CD4-positive, alpha-beta memory T cell (primary cell): ENCODE results near the gene ATP13A1. TPM values are rescaled to one million over a fixed set of nuclear protein-coding genes. Genes with fewer than 3 reads are reported as not detected.
"Not testable (repeated sequence)": the region's sequence is repeated elsewhere in the genome, so short reads cannot be mapped to it uniquely, and the experiment has no call there.

Experiments used
- CTCF ChIA-PET: fragments of 350-600 bp; sonication (Branson Sonifier 250); formaldehyde crosslinking; loops from one replicate; lab custom pipeline; 2021; ENCODE audit warnings: inconsistent platforms; ENCODE audit not compliant: partially characterized antibody; lab: Charles Lee
- POLR2A ChIA-PET: fragments of 350-600 bp; sonication (Branson Sonifier 250); formaldehyde crosslinking; loops from one replicate; lab custom pipeline; 2021; ENCODE audit not compliant: partially characterized antibody; lab: Charles Lee
- DNase-seq, 5 donors: peaks; one replicate each; pipeline versions ENCODE4 v3.0.0 to v3.0.0-alpha.2; 2020 to 2022; ENCODE audit warnings: mixed read lengths in 1 of 5
- H3K27ac ChIP-seq: one replicate; pipeline ENCODE4 v1.7.0; 2013; ENCODE audit warnings: low read depth, low read length
- H3K27me3 ChIP-seq: 2 replicates; pipeline ENCODE4 v1.7.0; 2013; ENCODE audit warnings: mild to moderate bottlenecking, low read length, moderate library complexity; ENCODE audit not compliant: insufficient read depth
- H3K36me3 ChIP-seq: 2 replicates; pipeline ENCODE4 v1.7.0; 2013; ENCODE audit warnings: mild to moderate bottlenecking, low read length, moderate library complexity; ENCODE audit not compliant: insufficient read depth
- H3K4me1 ChIP-seq: 2 replicates; pipeline ENCODE4 v1.7.0; 2013; ENCODE audit warnings: mild to moderate bottlenecking, low read length, moderate library complexity; ENCODE audit not compliant: insufficient read depth
- H3K4me3 ChIP-seq, 2 donors: one replicate each; pipeline ENCODE4 v1.7.0; 2013; ENCODE audit warnings: low read length in 2 of 2, mild to moderate bottlenecking in 1 of 2
- H3K9me3 ChIP-seq, 2 donors: one replicate each; pipeline ENCODE4 v1.7.0; 2013; ENCODE audit warnings: low read length in 2 of 2, control low read depth in 1 of 2; ENCODE audit not compliant: control insufficient read depth in 1 of 2
- H3K27ac Mint-ChIP-seq, 7 donors: one replicate each; pipeline ENCODE4 v1.8.0; 2020 to 2021; ENCODE audit warnings: mixed read lengths in 7 of 7, mild to moderate bottlenecking in 6 of 7, inconsistent platforms in 3 of 7, moderate library complexity in 3 of 7
- H3K27me3 Mint-ChIP-seq, 2 donors: one replicate each; pipeline ENCODE4 v1.8.0; 2020 to 2021; ENCODE audit warnings: mixed read lengths in 2 of 2
- H3K36me3 Mint-ChIP-seq, 2 donors: one replicate each; pipeline ENCODE4 v1.8.0; 2020 to 2021; ENCODE audit warnings: mixed read lengths in 2 of 2, inconsistent platforms in 1 of 2, mild to moderate bottlenecking in 1 of 2
- H3K4me1 Mint-ChIP-seq, 4 donors: one replicate each; pipeline ENCODE4 v1.8.0; 2020 to 2021; ENCODE audit warnings: mixed read lengths in 4 of 4, mild to moderate bottlenecking in 1 of 4
- H3K4me3 Mint-ChIP-seq, 8 donors: one replicate each; pipeline ENCODE4 v1.8.0; 2020 to 2021; ENCODE audit warnings: mixed read lengths in 8 of 8, mild to moderate bottlenecking in 7 of 8, moderate library complexity in 6 of 8, inconsistent platforms in 3 of 8
- H3K9me3 Mint-ChIP-seq, 8 donors: one replicate each; pipeline ENCODE4 v1.8.0; 2020 to 2021; ENCODE audit warnings: mixed read lengths in 8 of 8, mild to moderate bottlenecking in 5 of 8, inconsistent platforms in 3 of 8, moderate library complexity in 1 of 8
- intact Hi-C: fragments of 100-400 bp; cut with micrococcal nuclease; formaldehyde crosslinking; loops from one replicate; pipeline ENCODE4 v1.15.1; 2023
- polyA plus RNA-seq, 2 donors: library from polyadenylated mRNA; unstranded; fragments of 300-500 nt; fragmentation: Illumina TruSeq; gene quantifications; one replicate each; pipeline ENCODE4 v1.2.3, GENCODE V29; 2021
- total RNA-seq, 2 experiments: library from RNA; stranded (reverse); gene quantifications; one replicate each; pipeline ENCODE4 v1.2.3, GENCODE V29; 2021

ATP13A1 gene
- total and polyA plus RNA-seq, 4 experiments from 2014 or later, result 21.3 to 139 (median 95.9) TPM

GRCh38 chr19:19613506-19613905 is 50.0 kb downstream of the ATP13A1 start:
- intact Hi-C loops, result no loop called here
- Mint-ChIP-seq H3K27me3 (no peaks in the 10 kb centered on the region), H3K36me3 (peaks cover 19 to 24% of the 10 kb centered on the region in 2 donors), H3K4me3 (peak overlapping the region in 4 of 8 donors; percentile 15 to 29 (median 19)), H3K27ac (peak overlapping the region in 4 of 7 donors; percentile 4 to 37 (median 16)), H3K9me3 (no peaks in the 10 kb centered on the region), H3K4me1 (peaks cover 40 to 68% (median 56%) of the 10 kb centered on the region in 4 donors)
- H3K9me3 ChIP-seq, result no peaks in the 10 kb centered on the region
- H3K27ac ChIP-seq, result no peak overlapping the region
- CTCF ChIA-PET, result interaction anchor here (0.6 to 1.8 kb wide), 8 partner anchors 9 to 62 kb away, joined by 3 to 5 read pairs (median 4); no protein-coding TSS in a partner anchor
- no peak overlapping the region for H3K4me3 ChIP-seq
- POLR2A ChIA-PET, result interaction anchor here (1.3 to 1.6 kb wide), 2 partner anchors 14 to 22 kb away, joined by 4 to 6 read pairs; no protein-coding TSS in a partner anchor
- H3K27me3 ChIP-seq, result no peaks in the 10 kb centered on the region
- H3K4me1 ChIP-seq, result peaks cover 52% of the 10 kb centered on the region
- peaks cover 4% of the 10 kb centered on the region for H3K36me3 ChIP-seq
- no peak for DNase-seq

- H3K27ac Mint-ChIP-seq, result peak overlapping the region in 5 of 7 donors; percentile 38 to 83 (median 61)
Observed at GRCh38 chr19:19610376-19611202, 52.9 kb downstream of the ATP13A1 start.

GRCh38 chr19:19606686-19607085 is 56.8 kb downstream of the ATP13A1 start:
- CTCF ChIA-PET, result interaction anchor here (1.0 to 3.1 kb wide), 7 partner anchors 14 to 55 kb away, joined by 3 to 22 read pairs (median 8); partner anchors contain the start of gene GMIP
- H3K4me1 Mint-ChIP-seq, result peaks cover 41 to 66% (median 53%) of the 10 kb centered on the region in 4 donors
- intact Hi-C loops, result loop anchor here (1.0 to 2.0 kb wide), 2 partner anchors 8 to 16 kb away; no protein-coding TSS in a partner anchor
- not testable (repeated sequence) for H3K27me3 ChIP-seq, H3K27me3 Mint-ChIP-seq, H3K36me3 ChIP-seq, H3K9me3 Mint-ChIP-seq, H3K9me3 ChIP-seq, H3K4me3 ChIP-seq
- peak overlapping the region; percentile 95 to 99 (median 97) for H3K27ac Mint-ChIP-seq
- POLR2A ChIA-PET, result interaction anchor here (0.5 to 6.0 kb wide), 18 partner anchors 8 to 262 kb away, joined by 3 to 56 read pairs (median 5); partner anchors contain the start of genes LPAR2, PBX4, ZNF101 and ZNF506
- peaks cover 15 to 22% of the 10 kb centered on the region in 2 donors for H3K36me3 Mint-ChIP-seq
- DNase-seq, result peak in 1 of 5 donors; percentile 43
- H3K4me3 Mint-ChIP-seq, result peak overlapping the region in 7 of 8 donors; percentile 55 to 90 (median 76)
- peaks cover 50% of the 10 kb centered on the region for H3K4me1 ChIP-seq
- H3K27ac ChIP-seq, result peak overlapping the region; percentile 69

More at GRCh38 chr19:19610376-19611202, 52.9 kb downstream of the ATP13A1 start:
- Histone ChIP-seq H3K4me1 (peaks cover 50% of the 10 kb centered on the region), H3K4me3 (no peak overlapping the region), H3K27me3 (no peaks in the 10 kb centered on the region), H3K27ac (no peak overlapping the region), H3K9me3 (no peaks in the 10 kb centered on the region), H3K36me3 (peaks cover 5% of the 10 kb centered on the region)
- ChIA-PET POLR2A (interaction anchor here (1.0 to 6.0 kb wide), 6 partner anchors 8 to 56 kb away, joined by 3 to 56 read pairs (median 4); partner anchors contain the start of gene PBX4), CTCF (no interaction called here)
- Mint-ChIP-seq H3K36me3 (peaks cover 25 to 27% of the 10 kb centered on the region in 2 donors), H3K4me3 (peak overlapping the region in 3 of 8 donors; percentile 6 to 41 (median 31)), H3K27me3 (no peaks in the 10 kb centered on the region), H3K4me1 (peaks cover 33 to 66% (median 51%) of the 10 kb centered on the region in 4 donors), H3K9me3 (no peaks in the 10 kb centered on the region)
- no peak for DNase-seq
- intact Hi-C loops, result no loop called here

- H3K4me1 ChIP-seq, result peaks cover 57% of the 10 kb centered on the region
Observed at GRCh38 chr19:19606021-19606420, 57.5 kb downstream of the ATP13A1 start.

GRCh38 chr19:19602713-19603324 is 60.7 kb downstream of the ATP13A1 start:
- H3K4me1 Mint-ChIP-seq, result peaks cover 46 to 76% (median 60%) of the 10 kb centered on the region in 4 donors
- peak in 1 of 5 donors; percentile 35 for DNase-seq
- intact Hi-C loops, result loop anchor here (1.0 kb wide), 1 partner anchor 15 kb away; the partner anchor contains the start of gene PBX4
- peaks cover 9 to 19% of the 10 kb centered on the region in 2 donors for H3K36me3 Mint-ChIP-seq
- Histone ChIP-seq H3K4me3 (no peak overlapping the region), H3K27me3 (no peaks in the 10 kb centered on the region), H3K36me3 (no peaks in the 10 kb centered on the region), H3K9me3 (no peaks in the 10 kb centered on the region), H3K27ac (peak overlapping the region; percentile 73), H3K4me1 (peaks cover 88% of the 10 kb centered on the region)
- no peaks in the 10 kb centered on the region for H3K27me3 Mint-ChIP-seq
- peak overlapping the region in 7 of 8 donors; percentile 47 to 76 (median 68) for H3K4me3 Mint-ChIP-seq
- POLR2A ChIA-PET, result interaction anchor here (0.8 to 7.4 kb wide), 15 partner anchors 10 to 173 kb away, joined by 3 to 75 read pairs (median 4); partner anchors contain the start of genes ATP13A1, LPAR2, PBX4 and ZNF101
- CTCF ChIA-PET, result interaction anchor here (0.7 to 3.0 kb wide), 6 partner anchors 12 to 70 kb away, joined by 3 to 13 read pairs (median 4); partner anchors contain the start of gene PBX4
- H3K27ac Mint-ChIP-seq, result peak overlapping the region; percentile 93 to 98 (median 94)
- peaks cover 0 to 1% (median 0%) of the 10 kb centered on the region in 8 donors for H3K9me3 Mint-ChIP-seq

More at GRCh38 chr19:19606021-19606420, 57.5 kb downstream of the ATP13A1 start:
- H3K9me3 ChIP-seq, result no peaks in the 10 kb centered on the region
- H3K4me1 Mint-ChIP-seq, result peaks cover 46 to 69% (median 58%) of the 10 kb centered on the region in 4 donors
- H3K36me3 Mint-ChIP-seq, result peaks cover 17 to 22% of the 10 kb centered on the region in 2 donors
- H3K4me3 Mint-ChIP-seq, result peak overlapping the region; percentile 22 to 90 (median 74)
- H3K4me3 ChIP-seq, result no peak overlapping the region
- DNase-seq, result peak; percentile 61 to 91 (median 73)
- no peaks in the 10 kb centered on the region for H3K27me3 ChIP-seq
- POLR2A ChIA-PET, result interaction anchor here (0.9 to 6.0 kb wide), 19 partner anchors 9 to 263 kb away, joined by 3 to 56 read pairs (median 5); partner anchors contain the start of genes ATP13A1, LPAR2, PBX4 and ZNF101
- H3K27me3 Mint-ChIP-seq, result no peaks in the 10 kb centered on the region
- H3K9me3 Mint-ChIP-seq, result peaks cover 0 to 1% (median 0%) of the 10 kb centered on the region in 8 donors
- peak overlapping the region; percentile 95 to 99 (median 97) for H3K27ac Mint-ChIP-seq
- CTCF ChIA-PET, result interaction anchor here (0.6 to 3.1 kb wide), 10 partner anchors 14 to 75 kb away, joined by 3 to 22 read pairs (median 4); no protein-coding TSS in a partner anchor
- peaks cover 5% of the 10 kb centered on the region for H3K36me3 ChIP-seq
- intact Hi-C loops, result loop anchor here (1.0 to 2.0 kb wide), 2 partner anchors 8 to 15 kb away; no protein-coding TSS in a partner anchor
- peak overlapping the region; percentile 69 for H3K27ac ChIP-seq

- Mint-ChIP-seq H3K9me3 (peaks cover 0 to 1% (median 0%) of the 10 kb centered on the region in 8 donors), H3K27ac (peak overlapping the region; percentile 93 to 98 (median 94)), H3K4me1 (peaks cover 52 to 78% (median 65%) of the 10 kb centered on the region in 4 donors), H3K36me3 (peaks cover 10 to 24% of the 10 kb centered on the region in 2 donors), H3K27me3 (no peaks in the 10 kb centered on the region), H3K4me3 (peak overlapping the region; percentile 47 to 77 (median 68))
- H3K4me3 ChIP-seq, result peak overlapping the region in 1 of 2 donors; percentile 26
- H3K9me3 ChIP-seq, result no peaks in the 10 kb centered on the region
- no peaks in the 10 kb centered on the region for H3K36me3 ChIP-seq
- peak overlapping the region; percentile 73 for H3K27ac ChIP-seq
- intact Hi-C loops, result loop anchor here (1.0 kb wide), 1 partner anchor 16 kb away; the partner anchor contains the start of gene PBX4
- peak; percentile 65 to 84 (median 70) for DNase-seq
- POLR2A ChIA-PET, result interaction anchor here (0.8 to 7.4 kb wide), 16 partner anchors 8 to 174 kb away, joined by 3 to 75 read pairs (median 4); partner anchors contain the start of genes ATP13A1, GMIP, LPAR2 and PBX4
- CTCF ChIA-PET, result interaction anchor here (0.7 to 3.0 kb wide), 7 partner anchors 11 to 70 kb away, joined by 3 to 13 read pairs (median 4); partner anchors contain the start of gene PBX4
- no peaks in the 10 kb centered on the region for H3K27me3 ChIP-seq
- peaks cover 89% of the 10 kb centered on the region for H3K4me1 ChIP-seq
Observed at GRCh38 chr19:19602136-19602712, 61.3 kb downstream of the ATP13A1 start.
